DND-41 (cell line): ENCODE measurements around the gene ERVFRD-1.

Source experiments
- CTCF ChIP-seq: IDR thresholded peaks from 2 replicates; pipeline ENCODE4 v1.5.1; 2012; ENCODE audit warnings: borderline replicate concordance, low read length, moderate library complexity, mild to moderate bottlenecking; ENCODE audit not compliant: poor library complexity, severe bottlenecking; ENCODE audit errors: extremely low read depth
- EZH2 ChIP-seq: IDR thresholded peaks from 3 replicates; pipeline ENCODE4 v1.6.1; 2012; ENCODE audit warnings: borderline replicate concordance, low read depth, mild to moderate bottlenecking, moderate library complexity, low read length, inconsistent platforms; ENCODE audit not compliant: severe bottlenecking

GRCh38 chr6:11055127-11055627 lies 56.3 kb downstream of the ERVFRD-1 start:
- TF ChIP-seq CTCF (no peak), EZH2 (no peak)
